Measurements from ENCODE around the gene PTPRN2. TPM values are rescaled to one million over a fixed set of nuclear protein-coding genes. Genes with fewer than 3 reads are reported as not detected.

Gene PTPRN2
- total and polyA plus RNA-seq, 2 of the 13 experiments (the other 11 are each of a cell fraction or from before 2014, with no cell fraction given), result 2.5 to 24.2 TPM

DNA sequence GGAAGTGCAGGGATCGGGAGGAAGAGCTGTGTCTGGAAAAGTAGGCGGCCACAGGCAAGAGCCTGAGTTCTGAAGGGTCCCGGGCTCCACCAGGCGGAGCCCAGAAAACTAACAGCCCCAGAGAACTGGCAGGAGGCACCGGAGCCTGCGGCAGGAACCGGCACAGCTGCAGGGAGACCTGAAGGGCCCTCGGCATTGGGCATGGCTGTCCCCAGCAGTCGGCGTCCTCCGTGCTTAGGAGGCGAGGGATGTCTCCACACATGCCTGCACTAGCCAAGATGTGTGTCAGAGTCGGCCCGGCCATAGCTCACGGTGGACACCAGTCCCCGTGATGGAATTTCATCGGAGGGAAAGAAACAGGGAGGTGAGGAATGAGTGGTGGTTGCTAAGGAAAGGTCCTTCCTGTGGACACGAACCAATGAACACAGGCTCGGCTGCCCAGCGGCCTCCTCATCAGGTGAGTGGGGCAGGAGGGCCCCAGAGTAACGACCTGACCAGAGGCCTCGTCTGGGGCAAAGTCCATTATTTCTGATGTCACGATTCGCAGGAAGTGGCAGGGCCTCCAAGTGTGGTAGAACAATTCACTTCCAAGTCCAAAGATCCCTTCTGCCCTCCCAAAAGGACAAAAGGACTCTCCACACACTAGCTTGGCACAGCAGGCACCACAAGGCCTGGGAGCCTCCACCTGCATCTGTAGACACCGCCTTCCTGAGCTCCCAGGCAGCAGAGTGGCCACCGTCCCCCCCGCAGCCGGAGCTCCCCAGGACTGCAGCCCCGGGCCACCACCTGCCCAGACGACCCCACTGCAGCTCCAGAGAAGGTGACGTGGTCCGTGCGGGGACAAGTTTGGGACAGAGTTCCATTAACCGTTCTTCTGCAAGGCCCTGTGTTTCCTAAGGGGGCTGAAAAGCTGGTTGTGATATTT lies 444.2 kb downstream of the PTPRN2 start (continued):
- TF ChIP-seq, protein P1, sequence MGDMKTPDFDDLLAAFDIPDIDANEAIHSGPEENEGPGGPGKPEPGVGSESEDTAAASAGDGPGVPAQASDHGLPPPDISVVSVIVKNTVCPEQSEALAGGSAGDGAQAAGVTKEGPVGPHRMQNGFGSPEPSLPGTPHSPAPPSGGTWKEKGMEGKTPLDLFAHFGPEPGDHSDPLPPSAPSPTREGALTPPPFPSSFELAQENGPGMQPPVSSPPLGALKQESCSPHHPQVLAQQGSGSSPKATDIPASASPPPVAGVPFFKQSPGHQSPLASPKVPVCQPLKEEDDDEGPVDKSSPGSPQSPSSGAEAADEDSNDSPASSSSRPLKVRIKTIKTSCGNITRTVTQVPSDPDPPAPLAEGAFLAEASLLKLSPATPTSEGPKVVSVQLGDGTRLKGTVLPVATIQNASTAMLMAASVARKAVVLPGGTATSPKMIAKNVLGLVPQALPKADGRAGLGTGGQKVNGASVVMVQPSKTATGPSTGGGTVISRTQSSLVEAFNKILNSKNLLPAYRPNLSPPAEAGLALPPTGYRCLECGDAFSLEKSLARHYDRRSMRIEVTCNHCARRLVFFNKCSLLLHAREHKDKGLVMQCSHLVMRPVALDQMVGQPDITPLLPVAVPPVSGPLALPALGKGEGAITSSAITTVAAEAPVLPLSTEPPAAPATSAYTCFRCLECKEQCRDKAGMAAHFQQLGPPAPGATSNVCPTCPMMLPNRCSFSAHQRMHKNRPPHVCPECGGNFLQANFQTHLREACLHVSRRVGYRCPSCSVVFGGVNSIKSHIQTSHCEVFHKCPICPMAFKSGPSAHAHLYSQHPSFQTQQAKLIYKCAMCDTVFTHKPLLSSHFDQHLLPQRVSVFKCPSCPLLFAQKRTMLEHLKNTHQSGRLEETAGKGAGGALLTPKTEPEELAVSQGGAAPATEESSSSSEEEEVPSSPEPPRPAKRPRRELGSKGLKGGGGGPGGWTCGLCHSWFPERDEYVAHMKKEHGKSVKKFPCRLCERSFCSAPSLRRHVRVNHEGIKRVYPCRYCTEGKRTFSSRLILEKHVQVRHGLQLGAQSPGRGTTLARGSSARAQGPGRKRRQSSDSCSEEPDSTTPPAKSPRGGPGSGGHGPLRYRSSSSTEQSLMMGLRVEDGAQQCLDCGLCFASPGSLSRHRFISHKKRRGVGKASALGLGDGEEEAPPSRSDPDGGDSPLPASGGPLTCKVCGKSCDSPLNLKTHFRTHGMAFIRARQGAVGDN (CRISPR knock-in tag; IDR thresholded peaks at IDR 0.05), result peak; percentile 72
- TF ChIP-seq POGZ (CRISPR knock-in tag; IDR thresholded peaks at IDR 0.05) (peak; percentile 65), GABPB1 (CRISPR knock-in tag; IDR thresholded peaks at IDR 0.05) (peak; percentile 74; the same call in 1 of the 2 replicates), ZNF30 (CRISPR knock-in tag; IDR thresholded peaks at IDR 0.05) (no peak), ZNF335 (CRISPR knock-in tag; IDR thresholded peaks at IDR 0.05) (no peak), ZNF589 (CRISPR knock-in tag; conservative IDR thresholded peaks at IDR 0.05) (no peak), CREB1 (IDR thresholded peaks at IDR 0.05) (no peak), CREB1 (CRISPR knock-in tag; IDR thresholded peaks at IDR 0.05) (no peak)
- TF ChIP-seq, protein P2, sequence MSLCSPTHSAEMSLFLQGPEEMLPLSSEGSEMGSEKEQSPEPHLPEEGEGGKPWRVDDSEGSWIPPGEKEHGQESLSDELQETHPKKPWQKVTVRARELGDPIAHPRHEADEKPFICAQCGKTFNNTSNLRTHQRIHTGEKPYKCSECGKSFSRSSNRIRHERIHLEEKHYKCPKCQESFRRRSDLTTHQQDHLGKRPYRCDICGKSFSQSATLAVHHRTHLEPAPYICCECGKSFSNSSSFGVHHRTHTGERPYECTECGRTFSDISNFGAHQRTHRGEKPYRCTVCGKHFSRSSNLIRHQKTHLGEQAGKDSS (CRISPR knock-in tag; IDR thresholded peaks at IDR 0.05; ENCODE audit: borderline replicate concordance, low read depth), result no peak
- TF ChIP-seq, protein P3, sequence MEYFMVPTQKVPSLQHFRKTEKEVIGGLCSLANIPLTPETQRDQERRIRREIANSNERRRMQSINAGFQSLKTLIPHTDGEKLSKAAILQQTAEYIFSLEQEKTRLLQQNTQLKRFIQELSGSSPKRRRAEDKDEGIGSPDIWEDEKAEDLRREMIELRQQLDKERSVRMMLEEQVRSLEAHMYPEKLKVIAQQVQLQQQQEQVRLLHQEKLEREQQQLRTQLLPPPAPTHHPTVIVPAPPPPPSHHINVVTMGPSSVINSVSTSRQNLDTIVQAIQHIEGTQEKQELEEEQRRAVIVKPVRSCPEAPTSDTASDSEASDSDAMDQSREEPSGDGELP (IDR thresholded peaks at IDR 0.05; ENCODE audit: borderline replicate concordance, low read depth), result peak; percentile 31; the same call in 1 of the 2 replicates
- TF ChIP-seq, protein P4, sequence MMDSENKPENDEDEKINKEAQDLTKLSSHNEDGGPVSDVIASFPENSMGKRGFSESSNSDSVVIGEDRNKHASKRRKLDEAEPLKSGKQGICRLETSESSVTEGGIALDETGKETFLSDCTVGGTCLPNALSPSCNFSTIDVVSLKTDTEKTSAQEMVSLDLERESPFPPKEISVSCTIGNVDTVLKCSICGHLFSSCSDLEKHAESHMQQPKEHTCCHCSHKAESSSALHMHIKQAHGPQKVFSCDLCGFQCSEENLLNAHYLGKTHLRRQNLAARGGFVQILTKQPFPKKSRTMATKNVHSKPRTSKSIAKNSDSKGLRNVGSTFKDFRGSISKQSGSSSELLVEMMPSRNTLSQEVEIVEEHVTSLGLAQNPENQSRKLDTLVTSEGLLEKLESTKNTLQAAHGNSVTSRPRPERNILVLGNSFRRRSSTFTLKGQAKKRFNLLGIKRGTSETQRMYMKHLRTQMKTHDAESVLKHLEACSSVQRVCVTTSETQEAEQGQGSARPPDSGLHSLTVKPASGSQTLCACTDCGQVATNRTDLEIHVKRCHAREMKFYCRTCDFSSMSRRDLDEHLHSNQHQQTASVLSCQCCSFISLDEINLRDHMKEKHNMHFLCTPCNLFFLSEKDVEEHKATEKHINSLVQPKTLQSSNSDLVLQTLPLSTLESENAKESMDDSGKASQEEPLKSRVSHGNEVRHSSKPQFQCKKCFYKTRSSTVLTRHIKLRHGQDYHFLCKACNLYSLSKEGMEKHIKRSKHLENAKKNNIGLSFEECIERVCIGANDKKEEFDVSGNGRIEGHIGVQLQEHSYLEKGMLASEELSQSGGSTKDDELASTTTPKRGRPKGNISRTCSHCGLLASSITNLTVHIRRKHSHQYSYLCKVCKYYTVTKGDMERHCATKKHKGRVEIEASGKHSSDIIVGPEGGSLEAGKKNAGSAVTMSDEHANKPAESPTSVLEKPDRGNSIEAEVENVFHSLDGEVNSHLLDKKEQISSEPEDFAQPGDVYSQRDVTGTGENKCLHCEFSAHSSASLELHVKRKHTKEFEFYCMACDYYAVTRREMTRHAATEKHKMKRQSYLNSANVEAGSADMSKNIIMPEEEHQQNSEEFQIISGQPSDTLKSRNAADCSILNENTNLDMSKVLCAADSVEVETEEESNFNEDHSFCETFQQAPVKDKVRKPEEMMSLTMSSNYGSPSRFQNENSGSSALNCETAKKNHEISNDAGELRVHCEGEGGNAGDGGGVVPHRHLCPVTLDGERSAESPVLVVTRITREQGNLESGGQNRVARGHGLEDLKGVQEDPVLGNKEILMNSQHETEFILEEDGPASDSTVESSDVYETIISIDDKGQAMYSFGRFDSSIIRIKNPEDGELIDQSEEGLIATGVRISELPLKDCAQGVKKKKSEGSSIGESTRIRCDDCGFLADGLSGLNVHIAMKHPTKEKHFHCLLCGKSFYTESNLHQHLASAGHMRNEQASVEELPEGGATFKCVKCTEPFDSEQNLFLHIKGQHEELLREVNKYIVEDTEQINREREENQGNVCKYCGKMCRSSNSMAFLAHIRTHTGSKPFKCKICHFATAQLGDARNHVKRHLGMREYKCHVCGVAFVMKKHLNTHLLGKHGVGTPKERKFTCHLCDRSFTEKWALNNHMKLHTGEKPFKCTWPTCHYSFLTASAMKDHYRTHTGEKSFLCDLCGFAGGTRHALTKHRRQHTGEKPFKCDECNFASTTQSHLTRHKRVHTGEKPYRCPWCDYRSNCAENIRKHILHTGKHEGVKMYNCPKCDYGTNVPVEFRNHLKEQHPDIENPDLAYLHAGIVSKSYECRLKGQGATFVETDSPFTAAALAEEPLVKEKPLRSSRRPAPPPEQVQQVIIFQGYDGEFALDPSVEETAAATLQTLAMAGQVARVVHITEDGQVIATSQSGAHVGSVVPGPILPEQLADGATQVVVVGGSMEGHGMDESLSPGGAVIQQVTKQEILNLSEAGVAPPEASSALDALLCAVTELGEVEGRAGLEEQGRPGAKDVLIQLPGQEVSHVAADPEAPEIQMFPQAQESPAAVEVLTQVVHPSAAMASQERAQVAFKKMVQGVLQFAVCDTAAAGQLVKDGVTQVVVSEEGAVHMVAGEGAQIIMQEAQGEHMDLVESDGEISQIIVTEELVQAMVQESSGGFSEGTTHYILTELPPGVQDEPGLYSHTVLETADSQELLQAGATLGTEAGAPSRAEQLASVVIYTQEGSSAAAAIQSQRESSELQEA (CRISPR knock-in tag; IDR thresholded peaks at IDR 0.05; ENCODE audit: not compliant biosample characterization), result no peak
- TF ChIP-seq, protein P5, sequence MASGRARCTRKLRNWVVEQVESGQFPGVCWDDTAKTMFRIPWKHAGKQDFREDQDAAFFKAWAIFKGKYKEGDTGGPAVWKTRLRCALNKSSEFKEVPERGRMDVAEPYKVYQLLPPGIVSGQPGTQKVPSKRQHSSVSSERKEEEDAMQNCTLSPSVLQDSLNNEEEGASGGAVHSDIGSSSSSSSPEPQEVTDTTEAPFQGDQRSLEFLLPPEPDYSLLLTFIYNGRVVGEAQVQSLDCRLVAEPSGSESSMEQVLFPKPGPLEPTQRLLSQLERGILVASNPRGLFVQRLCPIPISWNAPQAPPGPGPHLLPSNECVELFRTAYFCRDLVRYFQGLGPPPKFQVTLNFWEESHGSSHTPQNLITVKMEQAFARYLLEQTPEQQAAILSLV (CRISPR knock-in tag; IDR thresholded peaks at IDR 0.05; ENCODE audit: borderline replicate concordance), result peak; percentile 42; the same call in 1 of the 2 replicates
